ENCODE results near the gene RIGI. TPM values are rescaled to one million over a fixed set of nuclear protein-coding genes. Genes with fewer than 3 reads are reported as not detected.

The RIGI gene
- total RNA-seq, 1 donor, result 12.7 TPM

- Histone ChIP-seq H3K9me3 (ENCODE audit: low read depth, low read length) (no peaks in the 10 kb centered on the region), H3K27me3 (ENCODE audit: insufficient read depth, low read length) (no peaks in the 10 kb centered on the region), H3K36me3 (ENCODE audit: insufficient read depth, low read length) (peaks cover 23% of the 10 kb centered on the region), H3K4me1 (ENCODE audit: insufficient read depth, low read length) (peaks cover 9% of the 10 kb centered on the region), H4K20me1 (ENCODE audit: insufficient read depth, low read length) (peaks cover 49% of the 10 kb centered on the region), H3K4me3 (ENCODE audit: insufficient read depth, low read length) (no peak overlapping the region), H3K27ac (ENCODE audit: low read depth, low read length) (no peak overlapping the region), H3K4me2 (ENCODE audit: insufficient read depth, low read length) (no peak overlapping the region), H2AFZ (ENCODE audit: low read length) (no peak overlapping the region), H3K79me2 (ENCODE audit: insufficient read depth, low read length) (peaks cover 96% of the 10 kb centered on the region)
- TF ChIP-seq, protein P1, sequence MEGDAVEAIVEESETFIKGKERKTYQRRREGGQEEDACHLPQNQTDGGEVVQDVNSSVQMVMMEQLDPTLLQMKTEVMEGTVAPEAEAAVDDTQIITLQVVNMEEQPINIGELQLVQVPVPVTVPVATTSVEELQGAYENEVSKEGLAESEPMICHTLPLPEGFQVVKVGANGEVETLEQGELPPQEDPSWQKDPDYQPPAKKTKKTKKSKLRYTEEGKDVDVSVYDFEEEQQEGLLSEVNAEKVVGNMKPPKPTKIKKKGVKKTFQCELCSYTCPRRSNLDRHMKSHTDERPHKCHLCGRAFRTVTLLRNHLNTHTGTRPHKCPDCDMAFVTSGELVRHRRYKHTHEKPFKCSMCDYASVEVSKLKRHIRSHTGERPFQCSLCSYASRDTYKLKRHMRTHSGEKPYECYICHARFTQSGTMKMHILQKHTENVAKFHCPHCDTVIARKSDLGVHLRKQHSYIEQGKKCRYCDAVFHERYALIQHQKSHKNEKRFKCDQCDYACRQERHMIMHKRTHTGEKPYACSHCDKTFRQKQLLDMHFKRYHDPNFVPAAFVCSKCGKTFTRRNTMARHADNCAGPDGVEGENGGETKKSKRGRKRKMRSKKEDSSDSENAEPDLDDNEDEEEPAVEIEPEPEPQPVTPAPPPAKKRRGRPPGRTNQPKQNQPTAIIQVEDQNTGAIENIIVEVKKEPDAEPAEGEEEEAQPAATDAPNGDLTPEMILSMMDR (IDR thresholded peaks at IDR 0.05; ENCODE audit: extremely low read depth, low read depth, low read length), result no peak
- no peak for DNase-seq (ENCODE audit: insufficient read length, low spot score, missing footprints)
Observed at GRCh38 chr9:32545884-32546283, 19.9 kb upstream of the RIGI start.

DNA sequence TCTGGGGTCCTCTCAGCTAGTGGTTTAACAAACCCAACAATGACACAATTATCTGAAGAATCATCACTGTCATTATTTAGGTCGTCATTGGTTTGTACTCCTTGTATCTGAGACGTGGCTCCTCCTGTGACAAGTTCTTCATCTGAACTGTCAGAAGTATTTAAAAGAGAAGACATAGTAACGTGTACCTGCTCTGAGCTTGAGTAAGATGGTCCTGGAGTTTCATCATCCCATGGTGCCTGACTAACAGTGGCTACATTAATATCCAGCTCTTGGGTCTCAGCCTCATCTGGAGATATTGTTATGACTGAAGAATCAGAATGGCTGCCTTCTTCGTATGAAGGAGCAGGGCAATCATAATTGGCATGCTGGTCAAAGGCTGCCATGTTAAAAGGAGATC is 17.1 kb upstream of the RIGI start:
- Histone ChIP-seq H3K27ac (ENCODE audit: low read depth, low read length) (no peak overlapping the region), H3K9me3 (ENCODE audit: low read depth, low read length) (no peaks in the 10 kb centered on the region), H4K20me1 (ENCODE audit: insufficient read depth, low read length) (peaks cover 27% of the 10 kb centered on the region), H3K27me3 (ENCODE audit: insufficient read depth, low read length) (no peaks in the 10 kb centered on the region), H2AFZ (ENCODE audit: low read length) (no peak overlapping the region), H3K4me1 (ENCODE audit: insufficient read depth, low read length) (no peaks in the 10 kb centered on the region), H3K4me2 (ENCODE audit: insufficient read depth, low read length) (no peak overlapping the region), H3K79me2 (ENCODE audit: insufficient read depth, low read length) (peaks cover 71% of the 10 kb centered on the region), H3K36me3 (ENCODE audit: insufficient read depth, low read length) (peaks cover 23% of the 10 kb centered on the region), H3K4me3 (ENCODE audit: insufficient read depth, low read length) (no peak overlapping the region)
- TF ChIP-seq, protein P1 (IDR thresholded peaks at IDR 0.05; ENCODE audit: extremely low read depth, low read depth, low read length), result no peak
- no peak for DNase-seq (ENCODE audit: insufficient read length, low spot score, missing footprints)

DNA sequence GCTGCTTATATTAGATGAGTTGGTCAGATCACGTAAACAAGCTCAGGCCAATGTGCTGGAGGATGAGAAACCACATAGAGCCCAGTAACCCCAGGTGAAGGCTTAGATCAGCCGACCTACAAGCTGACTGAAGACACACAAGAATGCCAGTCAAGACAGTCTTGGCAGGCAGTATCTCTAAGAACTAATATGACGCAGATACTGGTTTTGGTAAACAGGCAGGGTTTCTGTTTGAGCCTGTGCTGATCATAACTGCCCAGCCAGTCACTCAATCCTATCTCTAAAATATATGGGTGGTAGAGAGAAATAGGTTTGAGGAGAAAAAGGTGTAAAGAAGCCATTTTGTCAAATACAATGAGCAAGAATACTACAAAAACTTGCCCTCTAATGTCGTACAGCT is 7.8 kb upstream of the RIGI start:
- Histone ChIP-seq H3K4me3 (ENCODE audit: insufficient read depth, low read length) (no peak overlapping the region), H3K27me3 (ENCODE audit: insufficient read depth, low read length) (no peaks in the 10 kb centered on the region), H3K4me2 (ENCODE audit: insufficient read depth, low read length) (no peak overlapping the region), H3K79me2 (ENCODE audit: insufficient read depth, low read length) (peaks cover 10% of the 10 kb centered on the region), H4K20me1 (ENCODE audit: insufficient read depth, low read length) (no peaks in the 10 kb centered on the region), H2AFZ (ENCODE audit: low read length) (no peak overlapping the region), H3K27ac (ENCODE audit: low read depth, low read length) (no peak overlapping the region), H3K9me3 (ENCODE audit: low read depth, low read length) (no peaks in the 10 kb centered on the region), H3K36me3 (ENCODE audit: insufficient read depth, low read length) (peaks cover 4% of the 10 kb centered on the region), H3K4me1 (ENCODE audit: insufficient read depth, low read length) (no peaks in the 10 kb centered on the region)
- DNase-seq (ENCODE audit: insufficient read length, low spot score, missing footprints), result no peak
- TF ChIP-seq, protein P1 (IDR thresholded peaks at IDR 0.05; ENCODE audit: extremely low read depth, low read depth, low read length), result no peak

DNA sequence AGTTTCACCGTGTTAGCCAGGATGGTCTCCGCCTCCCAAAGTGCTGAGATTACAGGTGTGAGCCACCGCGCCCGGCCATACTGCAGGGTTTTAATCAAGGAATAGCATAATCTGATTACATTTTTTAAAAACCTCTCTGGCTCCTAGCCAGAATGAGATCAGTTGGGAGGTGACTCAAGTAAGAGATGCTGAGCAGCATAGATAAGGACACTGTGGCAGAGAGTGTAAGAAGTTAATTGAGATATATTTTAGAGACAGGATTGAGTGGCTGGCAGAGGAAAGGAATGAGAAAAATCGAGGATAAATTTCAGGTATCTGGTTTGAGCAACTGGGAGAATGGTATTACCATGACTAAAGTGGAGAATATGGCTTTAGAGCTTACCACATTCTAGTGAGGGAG is 7.3 kb upstream of the RIGI start:
- Histone ChIP-seq H3K4me2 (ENCODE audit: insufficient read depth, low read length) (no peak overlapping the region), H2AFZ (ENCODE audit: low read length) (no peak overlapping the region), H3K4me1 (ENCODE audit: insufficient read depth, low read length) (no peaks in the 10 kb centered on the region), H3K36me3 (ENCODE audit: insufficient read depth, low read length) (peaks cover 4% of the 10 kb centered on the region), H3K9me3 (ENCODE audit: low read depth, low read length) (no peaks in the 10 kb centered on the region), H3K27ac (ENCODE audit: low read depth, low read length) (no peak overlapping the region), H3K4me3 (ENCODE audit: insufficient read depth, low read length) (no peak overlapping the region), H4K20me1 (ENCODE audit: insufficient read depth, low read length) (no peaks in the 10 kb centered on the region), H3K79me2 (ENCODE audit: insufficient read depth, low read length) (peaks cover 8% of the 10 kb centered on the region), H3K27me3 (ENCODE audit: insufficient read depth, low read length) (no peaks in the 10 kb centered on the region)
- no peak for DNase-seq (ENCODE audit: insufficient read length, low spot score, missing footprints)
- TF ChIP-seq, protein P1 (IDR thresholded peaks at IDR 0.05; ENCODE audit: extremely low read depth, low read depth, low read length), result no peak
